Amniotic epithelial cell (primary cell): ENCODE data around the gene ATOH8.
A peak's percentile ranks its signal among the peaks of the same experiment; 100 is the strongest.
"Not testable (repeated sequence)": the region's sequence is repeated elsewhere in the genome, so short reads cannot be mapped to it uniquely, and the experiment has no call there.

ENCODE experiments used
- DNase-seq: peaks from one replicate; pipeline ENCODE4 v3.0.0-alpha.2; 2010; ENCODE audit warnings: low read depth

The ATOH8 gene

GRCh38 chr2:85753525-85754312, at the start of gene ATOH8:
ATOH8 (plus strand) TSS chr2:85753991; CDS start chr2:85754190, 199 bp downstream.
- DNase-seq: peak; percentile 70

- no peak for DNase-seq
Measured at GRCh38 chr2:85704038-85704437, 49.8 kb upstream of the ATOH8 start.

GRCh38 chr2:85704800-85705679, 48.8 kb upstream of the ATOH8 start:
- DNase-seq: peak; percentile 89

DNA sequence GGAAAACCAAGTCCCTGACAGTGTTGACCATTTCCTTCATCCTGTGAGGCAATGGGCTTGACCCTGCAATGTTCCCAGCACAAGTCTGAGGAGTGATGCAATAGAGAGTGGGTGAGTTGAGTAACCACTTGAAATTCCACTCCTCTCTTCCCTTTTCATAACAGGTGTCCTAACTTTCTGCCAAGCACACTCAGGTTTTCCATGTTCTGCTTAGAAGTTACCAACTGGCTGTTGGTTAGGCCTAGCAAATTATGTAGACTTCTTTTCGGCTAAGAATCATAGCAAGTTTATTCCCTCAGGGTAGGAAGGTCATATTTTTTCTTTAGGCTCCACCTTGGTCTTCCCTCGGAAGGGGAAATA, 48.1 kb upstream of the ATOH8 start:
- peak; percentile 100 for DNase-seq

GRCh38 chr2:85706063-85706462, 47.7 kb upstream of the ATOH8 start:
- DNase-seq: no peak

DNA sequence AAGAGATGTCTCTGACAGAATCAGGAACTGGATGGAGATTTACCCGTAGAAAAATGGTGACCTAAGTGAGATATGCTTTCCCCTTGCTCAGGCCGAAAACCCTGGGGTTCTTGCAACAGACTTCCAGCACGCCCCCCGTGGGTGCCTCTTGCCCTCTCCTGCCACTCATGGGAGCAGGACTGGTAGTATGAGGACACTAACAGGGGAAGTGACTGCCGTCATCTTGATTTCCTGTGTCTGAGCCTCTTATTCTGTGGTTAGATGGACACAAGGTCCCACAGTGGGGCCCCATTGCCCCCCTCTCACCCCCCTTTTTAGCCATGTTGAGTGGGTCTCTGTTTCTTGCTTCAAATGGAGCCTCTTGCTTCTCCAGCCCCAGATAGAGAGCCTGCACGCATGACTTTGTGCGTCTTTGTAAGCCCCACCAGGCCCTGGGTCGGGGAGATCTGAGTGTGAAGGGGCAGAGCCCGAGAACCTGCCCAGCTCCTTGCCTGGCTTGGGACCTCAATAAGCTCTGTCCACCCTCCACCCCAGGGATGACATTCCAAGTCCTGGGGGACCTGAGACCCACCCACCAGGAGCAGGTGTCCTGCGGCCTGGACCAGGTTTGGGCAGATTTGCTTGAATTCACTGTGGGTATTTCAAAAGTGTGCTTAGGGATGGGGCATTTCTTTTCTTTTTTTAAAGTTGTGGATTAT, 47.0 kb upstream of the ATOH8 start:
- DNase-seq: no peak

DNA sequence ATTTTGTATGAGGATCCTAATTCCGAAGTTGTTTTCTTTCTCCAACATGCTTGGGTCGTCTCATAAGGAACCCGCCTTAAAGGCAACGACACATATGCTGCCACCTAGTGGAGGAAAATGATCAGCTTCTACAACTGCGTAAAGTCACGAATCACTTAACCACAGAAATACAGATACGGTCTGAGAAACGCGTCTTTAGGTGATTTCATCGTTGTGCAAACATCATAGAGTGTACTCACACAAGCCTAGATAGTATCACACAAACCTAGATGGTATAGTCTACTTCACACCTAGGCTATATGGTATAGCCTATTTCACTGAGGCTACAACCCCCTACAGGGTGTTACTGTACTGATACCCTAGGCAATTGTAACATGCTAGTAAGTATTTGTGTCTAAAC, 46.5 kb upstream of the ATOH8 start:
- peak; percentile 94 for DNase-seq

DNA sequence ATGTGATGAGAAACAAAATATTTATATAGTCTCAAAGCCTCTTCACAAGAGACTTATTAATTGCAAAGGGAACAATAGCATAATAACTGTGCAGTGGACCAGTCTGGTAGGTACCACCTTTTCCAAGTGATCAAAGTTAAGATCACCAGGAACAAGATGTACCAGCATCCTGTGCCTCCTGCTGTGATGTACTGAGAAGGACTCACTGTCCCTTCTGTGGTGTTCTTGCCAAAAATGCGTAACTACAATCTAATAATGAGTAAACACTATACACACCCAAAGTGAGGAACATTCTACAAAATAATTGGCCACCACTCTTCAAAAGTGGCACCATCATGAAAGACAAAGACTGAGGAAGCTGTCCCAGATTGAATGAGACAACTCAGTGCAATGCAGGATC, 45.1 kb upstream of the ATOH8 start:
- no peak for DNase-seq

DNA sequence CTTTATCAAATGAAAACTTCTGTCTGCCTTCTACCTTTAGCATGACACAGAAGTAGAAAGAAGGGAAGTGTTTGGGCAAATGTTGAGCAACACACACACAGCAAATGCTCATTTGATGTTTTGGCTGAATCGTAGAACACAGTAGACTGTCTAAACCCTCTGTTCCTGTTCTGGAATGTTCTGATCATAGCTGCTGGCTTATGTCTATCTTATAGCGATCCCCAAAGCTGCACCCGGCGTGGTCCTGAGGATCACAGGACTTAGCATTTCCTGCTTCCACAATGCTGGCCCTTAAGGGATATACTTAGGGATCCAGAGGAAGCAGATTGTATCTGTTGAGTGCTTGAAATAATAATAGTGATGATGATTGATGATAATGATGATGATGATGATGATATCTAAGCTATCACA, 44.4 kb upstream of the ATOH8 start:
- DNase-seq: peak; percentile 67

DNA sequence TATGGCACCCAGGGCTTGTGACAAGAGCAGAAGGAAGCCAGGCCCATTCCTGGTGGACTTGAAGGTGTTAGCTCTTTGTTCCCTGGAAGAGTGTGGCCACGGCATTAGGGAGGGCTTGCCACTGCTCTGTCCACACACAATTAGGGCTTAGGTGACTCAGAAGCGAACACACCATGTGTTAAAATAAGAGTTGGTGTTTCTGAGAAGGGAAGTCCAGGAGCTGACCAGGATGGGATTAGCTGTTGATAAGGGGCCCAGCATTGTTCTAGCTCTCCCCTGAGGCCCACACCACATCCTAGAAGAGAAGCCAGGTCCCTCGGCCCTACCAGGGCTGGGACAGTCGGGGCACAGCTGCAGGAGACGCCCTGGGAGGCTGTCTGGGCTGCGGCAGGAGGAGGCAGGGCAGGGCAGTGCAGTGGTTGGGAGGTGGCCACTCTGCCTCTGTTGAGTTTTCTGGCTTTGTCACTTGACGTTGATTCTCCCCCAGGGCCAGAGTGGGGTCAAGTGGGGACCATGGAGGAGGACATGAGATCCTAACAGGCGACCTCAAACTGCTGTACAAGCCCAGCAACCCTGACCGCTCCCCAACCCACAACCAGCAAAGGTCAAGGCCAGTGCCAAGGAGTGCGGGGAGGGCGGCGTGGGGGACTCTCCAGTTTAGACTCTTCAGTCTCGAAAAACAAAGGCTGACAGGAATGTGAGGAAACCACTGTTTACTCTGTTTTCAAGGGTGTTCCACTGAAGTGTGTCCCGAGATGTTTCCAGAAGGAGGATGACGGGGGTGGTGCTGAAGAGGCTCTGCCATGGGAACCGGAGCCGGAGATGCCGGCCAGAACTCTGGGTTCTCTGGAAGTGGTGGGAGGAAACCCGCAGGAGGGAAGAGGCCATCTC, 42.9 kb upstream of the ATOH8 start:
- DNase-seq: peak; percentile 88

DNA sequence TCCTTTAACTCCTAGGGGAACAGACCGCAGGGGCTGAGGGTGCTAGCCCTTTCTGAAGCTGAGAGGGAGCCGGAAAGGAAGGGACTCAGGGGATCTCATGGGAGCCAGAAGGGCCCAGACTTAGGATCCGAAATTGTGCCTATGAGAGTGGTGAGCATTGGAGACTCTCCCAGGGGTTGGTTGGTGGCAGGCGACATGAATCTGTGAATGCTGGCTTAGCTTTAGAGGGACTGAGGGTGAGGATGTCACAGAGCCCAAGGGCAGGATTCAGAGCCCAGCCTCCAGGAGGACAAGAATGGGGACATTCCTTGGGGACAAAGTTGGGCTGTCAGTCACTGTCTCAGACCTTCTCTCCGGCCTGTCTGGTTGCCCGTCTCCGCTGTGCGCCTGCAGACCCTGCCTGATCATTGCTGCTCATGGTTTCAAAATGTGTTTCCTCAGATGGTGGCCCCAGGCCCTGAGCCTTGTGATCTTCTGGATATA, 42.2 kb upstream of the ATOH8 start:
- no peak for DNase-seq

DNA sequence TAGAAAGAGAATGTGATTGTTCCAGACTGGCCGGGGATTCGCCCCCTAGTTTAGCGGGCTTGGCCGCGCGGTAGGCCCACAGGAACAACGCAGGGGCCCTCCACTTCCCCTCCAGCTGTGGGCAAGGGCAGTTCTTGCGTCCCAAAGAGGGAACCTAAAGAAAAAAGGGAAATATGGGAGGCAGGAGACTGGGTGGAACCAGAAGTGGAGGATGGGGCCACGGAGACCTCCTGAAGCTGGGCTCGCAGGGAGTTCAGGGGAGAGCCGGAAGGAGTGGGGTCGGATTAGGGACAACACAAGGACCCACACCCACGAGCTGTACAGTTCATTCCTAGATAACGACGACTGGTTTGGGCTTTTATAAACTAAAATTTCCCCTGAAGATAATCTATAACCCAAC, 41.5 kb upstream of the ATOH8 start:
- DNase-seq: no peak

GRCh38 chr2:85712849-85713612, 40.8 kb upstream of the ATOH8 start:
- DNase-seq: peak; percentile 46

- DNase-seq: no peak
Measured at GRCh38 chr2:85713836-85714235, 40.0 kb upstream of the ATOH8 start.

- not testable (repeated sequence) for DNase-seq
Measured at GRCh38 chr2:85714421-85714820, 39.4 kb upstream of the ATOH8 start.

- no peak for DNase-seq
Measured at GRCh38 chr2:85714841-85715240, 39.0 kb upstream of the ATOH8 start.

GRCh38 chr2:85716346-85716914, 37.4 kb upstream of the ATOH8 start:
- no peak for DNase-seq

GRCh38 chr2:85717308-85718008, 36.3 kb upstream of the ATOH8 start:
- no peak for DNase-seq

GRCh38 chr2:85718009-85718391, 35.8 kb upstream of the ATOH8 start:
- DNase-seq: no peak
